ENCODE results near the gene ART5. TPM values are rescaled to one million over a fixed set of nuclear protein-coding genes. Genes with fewer than 3 reads are reported as not detected.

Gene ART5
- total RNA-seq, 2 experiments from 2014 or later = not detected

GRCh38 chr11:3642071-3642951, 519 bp upstream of the ART5 start:
- Mint-ChIP-seq H3K4me3 (peak overlapping the region; percentile 73), H3K36me3 (no peaks in the 10 kb centered on the region), H3K27ac (no peak overlapping the region), H3K4me1 (peaks cover 3% of the 10 kb centered on the region), H3K9me3 (no peaks in the 10 kb centered on the region), H3K27me3 (peaks cover 46% of the 10 kb centered on the region)
- DNase-seq = peak; percentile 73

- no peak overlapping the region for H3K27ac Mint-ChIP-seq
Observed at GRCh38 chr11:3641191-3641590, 601 bp downstream of the ART5 start.

DNA sequence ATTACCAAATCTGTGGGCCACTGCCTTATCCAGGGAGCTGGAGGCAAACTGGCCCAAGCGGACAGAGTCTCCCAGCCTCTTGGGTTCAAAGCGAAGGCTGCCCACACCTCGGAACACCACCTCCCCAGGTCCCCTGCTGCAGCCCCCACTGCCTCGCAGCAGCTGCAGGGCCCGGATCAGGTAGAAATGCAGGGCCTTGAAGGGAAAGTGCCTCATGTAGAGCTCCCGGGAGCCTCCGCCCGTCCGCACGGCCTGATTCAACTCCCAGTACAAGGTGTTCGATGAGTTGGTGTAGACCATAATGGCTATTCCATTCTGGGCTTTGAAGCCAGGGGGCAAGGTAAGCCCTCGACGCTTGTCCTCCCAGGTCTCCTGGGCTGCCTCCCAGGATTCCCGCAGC, 2.0 kb downstream of the ART5 start:
- DNase-seq = no peak
- Mint-ChIP-seq H3K4me3 (no peak overlapping the region), H3K27ac (no peak overlapping the region), H3K27me3 (peaks cover 32% of the 10 kb centered on the region), H3K4me1 (peaks cover 3% of the 10 kb centered on the region), H3K9me3 (no peaks in the 10 kb centered on the region), H3K36me3 (no peaks in the 10 kb centered on the region)

More at GRCh38 chr11:3641191-3641590, 601 bp downstream of the ART5 start:
- H3K4me1 Mint-ChIP-seq = peaks cover 3% of the 10 kb centered on the region
- no peaks in the 10 kb centered on the region for H3K9me3 Mint-ChIP-seq
- H3K4me3 Mint-ChIP-seq = peak overlapping the region; percentile 47
- peaks cover 46% of the 10 kb centered on the region for H3K27me3 Mint-ChIP-seq
- no peaks in the 10 kb centered on the region for H3K36me3 Mint-ChIP-seq
- no peak for DNase-seq

DNA sequence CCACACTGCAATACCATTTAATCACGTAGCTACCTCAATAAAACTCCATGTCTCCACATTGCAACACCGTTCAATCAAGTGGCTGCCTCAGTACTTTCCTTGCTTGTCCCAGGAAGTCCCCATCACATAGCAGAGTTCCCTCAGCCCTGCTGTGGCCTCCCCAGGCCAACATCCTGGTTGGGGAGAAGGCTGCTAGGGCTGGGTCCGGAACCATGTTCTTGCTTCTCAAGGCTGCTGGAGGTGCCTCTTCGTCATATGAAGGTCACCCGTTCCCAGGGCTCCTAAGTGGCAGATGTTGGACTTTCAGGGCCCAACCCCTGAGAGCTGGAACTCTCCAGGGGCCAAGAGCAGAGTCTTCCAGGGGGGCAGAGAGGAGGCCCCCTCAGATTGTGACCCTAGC, 3.3 kb downstream of the ART5 start:
- Mint-ChIP-seq H3K27ac (no peak overlapping the region), H3K4me1 (peaks cover 3% of the 10 kb centered on the region), H3K9me3 (no peaks in the 10 kb centered on the region), H3K4me3 (no peak overlapping the region), H3K36me3 (no peaks in the 10 kb centered on the region), H3K27me3 (peaks cover 19% of the 10 kb centered on the region)
- DNase-seq = no peak

GRCh38 chr11:3637201-3637600, 4.6 kb downstream of the ART5 start:
- no peak overlapping the region for H3K4me3 Mint-ChIP-seq
- DNase-seq = no peak
- H3K9me3 Mint-ChIP-seq = no peaks in the 10 kb centered on the region
- H3K36me3 Mint-ChIP-seq = no peaks in the 10 kb centered on the region
- peaks cover 9% of the 10 kb centered on the region for H3K27me3 Mint-ChIP-seq
- no peak overlapping the region for H3K27ac Mint-ChIP-seq
- peaks cover 3% of the 10 kb centered on the region for H3K4me1 Mint-ChIP-seq

- no peaks in the 10 kb centered on the region for H3K36me3 Mint-ChIP-seq
- H3K27me3 Mint-ChIP-seq = peaks cover 1% of the 10 kb centered on the region
- no peaks in the 10 kb centered on the region for H3K9me3 Mint-ChIP-seq
- H3K27ac Mint-ChIP-seq = no peak overlapping the region
- no peak for DNase-seq
- H3K4me1 Mint-ChIP-seq = no peaks in the 10 kb centered on the region
- H3K4me3 Mint-ChIP-seq = no peak overlapping the region
Observed at GRCh38 chr11:3635641-3636375, 6.0 kb downstream of the ART5 start.

- no peak for DNase-seq
- Mint-ChIP-seq H3K27ac (no peak overlapping the region), H3K4me1 (no peaks in the 10 kb centered on the region), H3K4me3 (no peak overlapping the region), H3K27me3 (no peaks in the 10 kb centered on the region), H3K36me3 (no peaks in the 10 kb centered on the region), H3K9me3 (no peaks in the 10 kb centered on the region)
Observed at GRCh38 chr11:3632070-3632660, 9.6 kb downstream of the ART5 start.

GRCh38 chr11:3631331-3631730, 10.5 kb downstream of the ART5 start:
- no peak overlapping the region for H3K27ac Mint-ChIP-seq
- DNase-seq = no peak
- no peaks in the 10 kb centered on the region for H3K9me3 Mint-ChIP-seq
- no peak overlapping the region for H3K4me3 Mint-ChIP-seq
- H3K36me3 Mint-ChIP-seq = no peaks in the 10 kb centered on the region
- peaks cover 5% of the 10 kb centered on the region for H3K4me1 Mint-ChIP-seq
- no peaks in the 10 kb centered on the region for H3K27me3 Mint-ChIP-seq

- DNase-seq = no peak
- H3K27ac Mint-ChIP-seq = no peak overlapping the region
- peaks cover 8% of the 10 kb centered on the region for H3K4me1 Mint-ChIP-seq
- no peaks in the 10 kb centered on the region for H3K36me3 Mint-ChIP-seq
- H3K4me3 Mint-ChIP-seq = no peak overlapping the region
- no peaks in the 10 kb centered on the region for H3K9me3 Mint-ChIP-seq
- H3K27me3 Mint-ChIP-seq = no peaks in the 10 kb centered on the region
Observed at GRCh38 chr11:3627291-3627690, 14.5 kb downstream of the ART5 start.

DNA sequence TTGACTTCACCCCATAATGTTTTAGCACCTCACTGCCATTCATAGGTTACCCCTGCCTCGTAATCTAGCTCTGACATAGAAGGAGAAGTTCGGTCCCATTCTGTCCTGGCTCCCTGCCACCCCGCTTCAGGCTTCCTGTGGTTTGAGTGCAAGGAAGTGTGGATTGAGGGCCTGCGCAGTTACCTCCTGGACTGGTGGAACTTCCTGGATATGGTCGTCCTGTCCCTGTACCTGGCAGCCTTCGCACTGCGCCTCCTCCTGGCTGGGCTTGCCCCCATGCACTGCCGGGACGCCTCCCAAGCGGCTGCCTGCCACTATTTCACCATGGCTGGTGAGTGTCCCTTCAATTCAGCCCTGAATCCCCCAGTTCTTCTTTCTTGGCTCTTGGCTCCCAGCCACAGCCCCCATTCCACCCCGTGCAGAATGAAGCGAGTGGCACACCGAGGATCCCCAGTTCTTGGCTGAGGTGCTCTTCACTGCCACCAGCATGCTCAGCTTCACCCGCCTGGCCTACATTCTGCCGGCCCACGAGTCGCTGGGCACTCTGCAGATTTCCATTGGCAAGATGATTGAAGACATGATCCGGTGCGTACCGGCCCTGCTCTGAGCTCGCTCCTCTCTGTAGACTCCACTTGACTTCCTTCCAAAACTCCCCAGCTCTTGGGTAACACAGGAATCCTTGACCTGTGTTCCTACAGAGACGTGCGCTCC, 15.4 kb downstream of the ART5 start:
- H3K9me3 Mint-ChIP-seq = no peaks in the 10 kb centered on the region
- H3K4me3 Mint-ChIP-seq = no peak overlapping the region
- no peak overlapping the region for H3K27ac Mint-ChIP-seq
- H3K27me3 Mint-ChIP-seq = no peaks in the 10 kb centered on the region
- H3K4me1 Mint-ChIP-seq = peaks cover 8% of the 10 kb centered on the region
- peak; percentile 16 for DNase-seq
- H3K36me3 Mint-ChIP-seq = no peaks in the 10 kb centered on the region

DNA sequence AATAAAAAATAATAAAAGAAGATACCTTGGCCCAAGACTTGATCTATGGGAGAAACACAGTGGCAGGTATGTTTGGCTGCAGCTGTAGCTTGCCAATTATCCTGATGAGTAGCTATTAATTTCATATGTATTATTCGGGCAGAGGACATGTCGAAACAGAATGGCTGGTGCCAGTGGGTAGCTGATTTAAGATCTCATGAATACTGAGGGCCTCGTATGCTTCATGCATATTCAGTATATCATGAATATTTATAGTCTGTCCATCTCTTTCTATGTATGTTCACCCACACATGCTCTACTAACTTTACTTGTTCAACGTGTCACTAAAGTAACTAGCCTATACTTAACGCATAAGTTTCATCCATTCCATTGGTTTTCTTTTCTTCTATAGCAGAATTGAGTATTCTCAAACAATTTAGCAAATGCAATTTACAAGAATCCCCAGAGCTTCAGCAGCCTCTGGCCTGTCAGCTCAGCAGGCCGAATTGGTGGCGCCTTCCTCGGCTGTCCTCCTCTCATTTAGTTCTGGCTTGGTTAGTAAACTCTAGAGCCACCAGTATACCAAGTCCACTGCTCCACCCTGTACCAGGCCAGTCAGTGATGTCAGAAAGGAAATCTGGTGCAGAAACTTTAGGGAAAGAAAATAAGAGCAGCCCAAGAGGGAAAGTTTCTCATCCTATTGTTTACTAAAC, 17.9 kb downstream of the ART5 start:
- Mint-ChIP-seq H3K4me3 (no peak overlapping the region), H3K36me3 (no peaks in the 10 kb centered on the region), H3K27me3 (no peaks in the 10 kb centered on the region), H3K9me3 (no peaks in the 10 kb centered on the region), H3K27ac (no peak overlapping the region), H3K4me1 (peaks cover 8% of the 10 kb centered on the region)
- no peak for DNase-seq

DNA sequence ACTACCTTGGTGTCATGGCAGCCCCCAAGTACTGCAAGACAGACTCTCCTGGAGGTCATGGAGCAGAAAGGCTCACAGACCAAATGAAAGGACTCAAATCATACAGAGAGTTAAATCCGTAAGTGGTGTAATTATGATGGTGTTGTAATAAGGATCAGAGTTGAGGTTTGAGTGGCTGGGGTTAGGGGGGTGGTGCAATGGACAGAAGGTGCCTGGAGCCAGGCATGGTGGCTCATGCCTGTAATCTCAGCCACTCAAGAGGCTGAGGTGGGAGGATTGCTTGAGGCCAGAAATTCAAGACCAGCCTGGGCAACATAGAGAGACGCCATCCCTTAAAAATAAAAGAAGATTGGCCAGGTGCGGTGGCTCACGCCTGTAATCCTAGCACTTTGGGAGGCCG, 18.7 kb downstream of the ART5 start:
- peaks cover 8% of the 10 kb centered on the region for H3K4me1 Mint-ChIP-seq

GRCh38 chr11:3622521-3622920, 19.3 kb downstream of the ART5 start:
- H3K4me1 Mint-ChIP-seq = peaks cover 8% of the 10 kb centered on the region
- no peak overlapping the region for H3K27ac Mint-ChIP-seq
- no peaks in the 10 kb centered on the region for H3K27me3 Mint-ChIP-seq
- DNase-seq = no peak
- no peak overlapping the region for H3K4me3 Mint-ChIP-seq
- no peaks in the 10 kb centered on the region for H3K36me3 Mint-ChIP-seq
- H3K9me3 Mint-ChIP-seq = no peaks in the 10 kb centered on the region

More for the DNA sequence above, 18.7 kb downstream of the ART5 start:
- H3K36me3 Mint-ChIP-seq = no peaks in the 10 kb centered on the region
- no peaks in the 10 kb centered on the region for H3K9me3 Mint-ChIP-seq
- no peak overlapping the region for H3K27ac Mint-ChIP-seq
- no peak for DNase-seq
- H3K27me3 Mint-ChIP-seq = no peaks in the 10 kb centered on the region
- H3K4me3 Mint-ChIP-seq = no peak overlapping the region

- H3K27me3 Mint-ChIP-seq = peaks cover 13% of the 10 kb centered on the region
- no peak overlapping the region for H3K4me3 Mint-ChIP-seq
- H3K9me3 Mint-ChIP-seq = no peaks in the 10 kb centered on the region
- H3K36me3 Mint-ChIP-seq = no peaks in the 10 kb centered on the region
- no peak overlapping the region for H3K27ac Mint-ChIP-seq
- H3K4me1 Mint-ChIP-seq = peaks cover 12% of the 10 kb centered on the region
- no peak for DNase-seq
Observed at GRCh38 chr11:3617990-3618389, 23.8 kb downstream of the ART5 start.
